Muscle layer of colon (tissue), 2 donors: ENCODE data around the gene HECTD2.
"Not testable (repeated sequence)": the region's sequence is repeated elsewhere in the genome, so short reads cannot be mapped to it uniquely, and the experiment has no call there.

Source experiments
- H3K27ac ChIP-seq: one replicate; pipeline ENCODE4 v1.7.0; 2013; ENCODE audit warnings: low read depth, mild to moderate bottlenecking, low read length, moderate library complexity
- H3K27me3 ChIP-seq, 2 donors: one replicate each; pipeline ENCODE4 v1.7.0; 2013; ENCODE audit warnings: low read length in 2 of 2, mild to moderate bottlenecking in 2 of 2; ENCODE audit not compliant: insufficient read depth in 2 of 2, control insufficient read depth in 1 of 2
- H3K36me3 ChIP-seq: one replicate; pipeline ENCODE4 v1.7.0; 2013; ENCODE audit warnings: mild to moderate bottlenecking, low read length; ENCODE audit not compliant: insufficient read depth
- H3K4me1 ChIP-seq: one replicate; pipeline ENCODE4 v1.7.0; 2013; ENCODE audit warnings: mild to moderate bottlenecking, low read length; ENCODE audit not compliant: insufficient read depth
- H3K4me3 ChIP-seq, 2 donors: one replicate each; pipeline ENCODE4 v1.7.0; 2013; ENCODE audit warnings: low read length in 2 of 2, low read depth in 1 of 2, mild to moderate bottlenecking in 1 of 2, moderate library complexity in 1 of 2
- H3K9ac ChIP-seq: one replicate; pipeline ENCODE4 v1.7.0; 2013; ENCODE audit warnings: low read length
- H3K9me3 ChIP-seq: one replicate; pipeline ENCODE4 v1.7.0; 2013; ENCODE audit warnings: mild to moderate bottlenecking, low read length
- donor health status: abdominal sarcoma.
- donor health status: Adenocarcinoma of cecum.

HECTD2 gene

DNA sequence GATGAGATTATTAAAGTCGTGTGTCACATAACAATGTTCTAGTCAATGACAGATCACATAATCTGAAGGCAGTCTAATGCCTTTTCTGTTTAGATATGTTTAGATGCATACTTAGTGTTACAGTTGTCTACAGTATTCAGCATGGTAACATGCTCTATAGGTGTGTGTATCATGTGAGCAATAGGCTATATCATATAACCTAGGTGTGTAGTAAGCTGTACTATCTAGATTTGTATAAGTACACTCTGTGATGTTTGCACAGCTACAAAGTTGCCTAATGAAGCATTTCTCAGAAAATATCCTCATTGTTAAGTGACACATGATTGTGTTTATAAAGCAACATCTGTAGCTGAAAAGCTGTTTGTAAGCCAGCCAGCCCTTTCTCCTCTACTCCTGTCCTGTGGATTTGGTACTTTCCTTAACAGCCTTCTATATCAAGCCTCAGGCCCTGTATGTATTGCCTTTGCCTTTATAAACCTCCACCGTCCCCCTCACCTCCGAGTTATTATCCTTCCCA lies 6.3 kb downstream of the HECTD2 start:
- peaks cover 20% of the 10 kb centered on the region for H3K4me1 ChIP-seq
- no peaks in the 10 kb centered on the region for H3K36me3 ChIP-seq
- H3K27ac ChIP-seq: no peak overlapping the region
- H3K9ac ChIP-seq: no peak overlapping the region
- no peaks in the 10 kb centered on the region for H3K27me3 ChIP-seq
- H3K9me3 ChIP-seq: no peaks in the 10 kb centered on the region
- no peak overlapping the region for H3K4me3 ChIP-seq

DNA sequence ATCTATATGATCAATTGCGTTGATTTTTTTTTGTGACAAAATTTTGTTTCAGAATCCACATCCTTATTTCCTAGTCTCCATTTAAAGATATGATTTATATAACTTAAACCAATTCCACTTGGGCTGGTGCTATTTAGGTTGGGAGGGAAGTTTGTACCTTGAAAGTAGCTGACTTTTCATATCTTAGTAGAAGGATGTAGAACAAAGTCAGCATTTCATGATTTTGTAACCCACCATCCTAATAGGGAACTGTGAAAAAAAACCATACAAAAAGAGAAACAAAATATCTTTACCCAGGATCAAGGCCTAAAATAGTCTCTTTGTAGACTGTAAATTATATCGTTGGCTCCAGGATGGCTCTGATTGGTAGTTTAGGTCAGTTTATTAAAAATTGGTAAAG lies 8.3 kb downstream of the HECTD2 start:
- no peak overlapping the region for H3K27ac ChIP-seq
- H3K4me1 ChIP-seq: peaks cover 6% of the 10 kb centered on the region
- H3K9ac ChIP-seq: no peak overlapping the region
- no peak overlapping the region for H3K4me3 ChIP-seq
- no peaks in the 10 kb centered on the region for H3K27me3 ChIP-seq
- H3K36me3 ChIP-seq: no peaks in the 10 kb centered on the region
- no peaks in the 10 kb centered on the region for H3K9me3 ChIP-seq

GRCh38 chr10:91420868-91421267 lies 10.7 kb downstream of the HECTD2 start:
- Histone ChIP-seq H3K4me1 (peaks cover under 1% of the 10 kb centered on the region), H3K36me3 (no peaks in the 10 kb centered on the region), H3K27me3 (no peaks in the 10 kb centered on the region), H3K9me3 (no peaks in the 10 kb centered on the region), H3K27ac (no peak overlapping the region), H3K9ac (no peak overlapping the region), H3K4me3 (no peak overlapping the region)

DNA sequence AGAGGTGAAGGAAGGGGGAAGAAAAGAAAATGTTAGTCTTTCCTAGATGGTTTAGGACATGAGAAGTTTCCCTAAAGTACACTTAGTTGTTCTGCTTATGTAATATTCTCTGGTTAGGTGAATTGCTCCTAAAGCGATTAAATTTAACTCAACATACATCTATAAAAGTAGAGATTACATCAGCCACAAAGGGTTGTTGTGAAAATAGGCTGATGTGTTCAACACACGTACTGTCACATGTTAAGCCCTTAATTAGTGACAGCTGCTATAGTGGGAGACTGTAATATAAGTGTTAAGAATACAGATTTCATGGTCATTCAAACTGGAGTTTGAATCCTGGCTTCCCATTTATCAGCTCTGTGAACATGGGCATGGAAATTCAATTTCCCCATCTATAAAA lies 12.8 kb downstream of the HECTD2 start:
- no peak overlapping the region for H3K9ac ChIP-seq
- no peak overlapping the region for H3K27ac ChIP-seq
- no peaks in the 10 kb centered on the region for H3K4me1 ChIP-seq
- no peaks in the 10 kb centered on the region for H3K9me3 ChIP-seq
- H3K36me3 ChIP-seq: no peaks in the 10 kb centered on the region
- H3K4me3 ChIP-seq: no peak overlapping the region
- no peaks in the 10 kb centered on the region for H3K27me3 ChIP-seq

DNA sequence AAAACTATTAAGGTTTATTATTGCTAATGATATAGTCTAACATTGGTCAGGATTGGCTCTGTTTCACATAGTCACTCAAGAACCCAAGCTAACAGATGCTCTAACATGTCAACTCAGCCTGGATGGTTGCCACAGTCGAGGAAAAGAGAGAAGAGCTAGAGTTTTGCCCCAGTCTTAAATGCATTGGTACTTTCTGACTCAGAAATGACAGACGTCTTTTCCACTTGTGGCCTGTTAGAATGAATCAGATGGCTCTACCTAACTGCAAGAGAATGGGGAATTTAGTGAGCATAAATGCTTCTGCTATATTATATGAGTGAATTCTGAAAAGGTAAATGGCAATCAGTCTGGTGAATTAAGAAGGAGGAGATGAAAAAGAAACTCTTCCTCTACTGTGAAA lies 13.9 kb downstream of the HECTD2 start:
- H3K36me3 ChIP-seq: no peaks in the 10 kb centered on the region
- no peaks in the 10 kb centered on the region for H3K9me3 ChIP-seq
- no peak overlapping the region for H3K4me3 ChIP-seq
- no peaks in the 10 kb centered on the region for H3K27me3 ChIP-seq
- no peak overlapping the region for H3K27ac ChIP-seq
- no peak overlapping the region for H3K9ac ChIP-seq
- H3K4me1 ChIP-seq: no peaks in the 10 kb centered on the region

- Histone ChIP-seq H3K4me3 (no peak overlapping the region), H3K27me3 (no peaks in the 10 kb centered on the region)
Observed at GRCh38 chr10:91432175-91432574, 22.0 kb downstream of the HECTD2 start.

GRCh38 chr10:91433620-91434019 lies 23.5 kb downstream of the HECTD2 start:
- Histone ChIP-seq H3K27me3 (no peaks in the 10 kb centered on the region), H3K27ac (no peak overlapping the region), H3K4me3 (no peak overlapping the region), H3K36me3 (peaks cover 15% of the 10 kb centered on the region), H3K9me3 (no peaks in the 10 kb centered on the region), H3K4me1 (peaks cover 4% of the 10 kb centered on the region), H3K9ac (no peak overlapping the region)

More at GRCh38 chr10:91432175-91432574, 22.0 kb downstream of the HECTD2 start:
- peaks cover 15% of the 10 kb centered on the region for H3K36me3 ChIP-seq
- peaks cover 4% of the 10 kb centered on the region for H3K4me1 ChIP-seq
- H3K9ac ChIP-seq: no peak overlapping the region
- H3K9me3 ChIP-seq: no peaks in the 10 kb centered on the region
- H3K27ac ChIP-seq: no peak overlapping the region

DNA sequence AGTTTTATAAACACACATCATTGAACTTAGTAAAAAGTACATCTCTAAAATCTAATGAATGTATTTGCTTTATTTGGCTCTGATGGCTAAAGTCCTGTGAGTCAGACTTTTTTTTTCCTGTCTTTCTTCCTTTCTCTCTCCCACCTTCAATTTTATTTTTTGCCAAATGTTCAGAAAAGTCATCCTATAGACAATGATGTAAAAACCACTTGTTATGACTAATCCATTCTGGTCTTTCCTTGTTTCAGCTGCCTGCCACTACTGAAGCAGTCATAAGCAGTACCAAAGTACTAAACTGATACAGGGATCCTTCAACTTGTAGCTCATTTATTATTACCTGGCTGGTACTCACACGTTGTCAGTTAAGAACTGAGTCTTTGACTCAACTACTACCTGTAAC lies 23.9 kb downstream of the HECTD2 start:
- Histone ChIP-seq H3K36me3 (peaks cover 15% of the 10 kb centered on the region), H3K9me3 (no peaks in the 10 kb centered on the region), H3K27ac (no peak overlapping the region), H3K9ac (no peak overlapping the region), H3K4me1 (peaks cover 4% of the 10 kb centered on the region), H3K4me3 (no peak overlapping the region), H3K27me3 (no peaks in the 10 kb centered on the region)

DNA sequence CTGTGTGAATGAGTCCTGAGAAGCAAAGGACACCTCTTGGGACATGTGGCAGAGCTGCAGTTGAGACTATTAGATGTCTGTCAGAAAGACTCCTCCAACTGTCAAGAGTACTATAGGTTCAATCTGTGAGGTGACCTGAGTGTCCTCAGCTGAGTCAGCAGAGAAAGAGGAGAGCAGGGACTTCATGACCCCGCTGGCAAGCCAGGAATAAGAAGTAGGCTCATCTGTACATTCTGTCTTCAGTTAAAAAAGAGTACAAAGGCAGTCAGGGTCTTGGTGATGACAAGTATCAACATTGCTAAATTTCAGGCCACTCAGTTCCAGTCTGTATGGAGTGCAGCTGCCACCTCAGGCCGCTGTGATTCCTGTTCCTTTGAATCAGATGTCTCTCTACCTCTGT lies 25.1 kb downstream of the HECTD2 start:
- Histone ChIP-seq H3K36me3 (peaks cover 15% of the 10 kb centered on the region), H3K9me3 (no peaks in the 10 kb centered on the region), H3K27ac (no peak overlapping the region), H3K4me3 (no peak overlapping the region), H3K4me1 (peaks cover 4% of the 10 kb centered on the region), H3K9ac (no peak overlapping the region), H3K27me3 (no peaks in the 10 kb centered on the region)

DNA sequence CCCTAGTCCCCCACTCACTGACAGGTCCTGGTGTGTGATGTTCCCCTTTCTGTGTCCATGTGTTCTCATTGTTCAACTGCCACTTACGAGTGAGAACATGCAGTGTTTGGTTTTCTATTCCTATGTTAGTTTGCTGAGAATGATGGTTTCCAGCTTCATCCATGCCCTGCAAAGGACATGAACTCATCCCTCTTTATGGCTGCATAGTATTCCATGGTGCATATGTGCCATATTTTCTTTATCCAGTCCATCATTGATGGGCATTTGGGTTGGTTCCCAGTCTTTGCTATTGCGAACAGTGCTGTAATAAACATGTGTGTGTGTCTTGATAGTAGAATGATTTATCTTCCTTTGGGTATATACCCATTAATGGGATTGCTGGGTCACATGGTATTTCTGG lies 28.1 kb downstream of the HECTD2 start:
- not testable (repeated sequence) for H3K9ac ChIP-seq, H3K9me3 ChIP-seq, H3K27me3 ChIP-seq, H3K4me3 ChIP-seq, H3K27ac ChIP-seq, H3K4me1 ChIP-seq
- peaks cover 15% of the 10 kb centered on the region for H3K36me3 ChIP-seq

GRCh38 chr10:91444211-91445182 lies 34.4 kb downstream of the HECTD2 start:
- Histone ChIP-seq H3K4me1 (no peaks in the 10 kb centered on the region), H3K9ac (no peak overlapping the region), H3K4me3 (no peak overlapping the region), H3K27ac (no peak overlapping the region), H3K9me3 (no peaks in the 10 kb centered on the region), H3K36me3 (no peaks in the 10 kb centered on the region), H3K27me3 (no peaks in the 10 kb centered on the region)

DNA sequence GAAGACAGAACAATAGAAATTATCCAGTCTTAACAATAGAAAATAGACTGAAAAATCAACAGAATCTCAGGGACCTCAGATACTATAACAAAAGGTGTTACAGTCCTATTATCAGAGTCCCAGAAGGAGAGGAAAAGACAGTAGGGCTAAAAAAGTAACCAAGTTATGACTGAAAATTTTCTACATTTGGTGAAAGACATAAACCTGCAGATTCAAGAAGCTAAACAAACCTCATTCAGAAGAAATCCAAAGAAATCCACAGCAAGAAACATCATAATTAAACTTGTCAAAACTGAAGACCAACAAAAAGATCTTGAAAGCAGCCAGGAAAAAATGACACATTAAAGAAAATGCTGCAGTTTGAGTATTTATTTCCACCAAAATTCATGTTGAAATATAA lies 41.9 kb downstream of the HECTD2 start:
- peaks cover 7% of the 10 kb centered on the region for H3K9me3 ChIP-seq
- H3K4me3 ChIP-seq: no peak overlapping the region
- H3K9ac ChIP-seq: no peak overlapping the region

More for the DNA sequence above, 41.9 kb downstream of the HECTD2 start:
- no peaks in the 10 kb centered on the region for H3K4me1 ChIP-seq
- H3K27me3 ChIP-seq: no peaks in the 10 kb centered on the region
- H3K36me3 ChIP-seq: no peaks in the 10 kb centered on the region
- no peak overlapping the region for H3K27ac ChIP-seq
